Lower leg skin (tissue), 4 donors: Measurements from ENCODE around the gene IFNE. TPM values are rescaled to one million over a fixed set of nuclear protein-coding genes. Genes with fewer than 3 reads are reported as not detected.

Experiments
- DNase-seq, 2 donors: peaks; one replicate each; pipeline ENCODE4 v3.0.0-alpha.2; 2019; ENCODE audit warnings: low spot score in 2 of 2
- H3K4me3 ChIP-seq: fragments of 200-600 bp; sonication (generic); 2 replicates; pipeline ENCODE4 v1.5.1; 2017; ENCODE audit warnings: mild to moderate bottlenecking, low read depth; ENCODE audit not compliant: poor library complexity, severe bottlenecking
- CTCF ChIP-seq, 3 donors: fragments of 450-650 bp; IDR thresholded peaks; one replicate each; pipeline ENCODE4 v1.5.1; 2016; ENCODE audit warnings: antibody characterized with exemption in 3 of 3, mild to moderate bottlenecking in 3 of 3, moderate library complexity in 2 of 3
- POLR2A ChIP-seq, 2 donors: fragments of 450-650 bp; IDR thresholded peaks; one replicate each; pipeline ENCODE4 v1.6.1; 2016 to 2017; ENCODE audit warnings: antibody characterized with exemption in 2 of 2, mild to moderate bottlenecking in 1 of 2, moderate library complexity in 1 of 2
- WGBS, 2 donors: methylation state at CpG; one replicate each; pipeline ENCODE4 v1.1.5; 2018; 5-methylcytosine and 5-hydroxymethylcytosine counted together
- intact Hi-C: fragments of 100-400 bp; cut with DNase I; formaldehyde crosslinking; loops from one replicate; pipeline ENCODE4 v1.15.0; 2023; ENCODE audit warnings: low total_unique reads
- total RNA-seq, 4 donors: library from RNA; depleted of rRNA; stranded (reverse); fragments of >200 nt; gene quantifications; one replicate each; pipeline ENCODE4 v1.1.0, GENCODE V29; 2016

Gene IFNE
- not detected for total RNA-seq

GRCh38 chr9:21482213-21482612 lies at the start of gene IFNE:
TSS of gene IFNE (minus strand) at chr9:21482313. CDS start at chr9:21481694, 619 bp downstream.
- 89 to 92% methylated on average over 2 of the region's 2 CpGs for WGBS, 2 donors

GRCh38 chr9:21528123-21528808 lies 46.2 kb upstream of the IFNE start:
- intact Hi-C loops = no loop called here
- no peak overlapping the region for H3K4me3 ChIP-seq
- WGBS, 2 donors = 76 to 81% methylated on average over 9 of the region's 9 CpGs
- no peak for TF ChIP-seq POLR2A (IDR thresholded peaks at IDR 0.05)
- TF ChIP-seq CTCF (IDR thresholded peaks at IDR 0.05) = no peak
- no peak for DNase-seq

More at GRCh38 chr9:21482213-21482612, at the start of gene IFNE:
- DNase-seq = no peak
- no peak for TF ChIP-seq POLR2A (IDR thresholded peaks at IDR 0.05)
- TF ChIP-seq CTCF (IDR thresholded peaks at IDR 0.05) = no peak
- intact Hi-C loops = no loop called here
- H3K4me3 ChIP-seq = no peak within 1 kb of the TSS

DNA sequence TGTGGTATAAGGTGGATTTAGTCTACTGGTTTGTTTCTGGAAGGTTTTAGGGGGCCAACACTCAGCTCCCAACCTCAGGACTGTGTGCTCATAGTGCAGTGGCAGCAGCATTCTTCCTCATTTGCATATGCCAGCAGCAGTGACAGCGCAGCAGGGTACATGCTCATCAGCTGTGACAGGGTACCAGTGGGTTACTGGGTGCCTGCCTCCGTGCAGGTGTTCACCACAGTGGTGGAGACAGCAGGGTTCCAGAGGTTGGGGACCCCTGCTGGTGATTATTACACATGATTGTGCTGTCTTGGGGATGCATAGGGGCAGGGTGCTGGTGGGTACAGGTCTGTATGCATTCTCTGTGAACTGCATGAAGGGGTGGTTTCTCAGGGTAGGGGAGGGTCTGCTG lies 45.5 kb upstream of the IFNE start:
- H3K4me3 ChIP-seq = no peak overlapping the region
- 81 to 82% methylated on average over 2 of the region's 2 CpGs for WGBS, 2 donors
- DNase-seq = no peak
- TF ChIP-seq POLR2A (IDR thresholded peaks at IDR 0.05) (no peak), CTCF (IDR thresholded peaks at IDR 0.05) (no peak)
- intact Hi-C loops = no loop called here

DNA sequence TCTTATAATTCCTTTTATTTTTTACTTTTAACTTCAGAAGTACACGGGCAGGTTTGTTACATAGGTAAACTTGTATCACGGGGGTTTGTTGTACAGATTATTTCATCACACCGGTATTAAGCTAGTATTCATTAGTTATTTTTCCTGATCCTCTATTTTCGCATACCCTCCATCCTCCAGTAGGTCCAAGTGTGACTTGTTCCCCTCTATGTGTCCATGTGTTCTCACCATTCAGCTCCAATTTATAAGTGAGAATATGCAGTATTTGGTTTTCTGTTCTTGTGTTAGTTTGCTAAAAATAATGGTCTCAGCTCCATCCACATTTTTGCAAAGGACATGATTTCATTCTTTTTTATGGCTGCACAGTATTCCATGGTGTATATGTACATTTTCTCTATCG lies 43.1 kb upstream of the IFNE start:
- DNase-seq = no peak
- no peak overlapping the region for H3K4me3 ChIP-seq
- no peak for TF ChIP-seq CTCF (IDR thresholded peaks at IDR 0.05)
- no peak for TF ChIP-seq POLR2A (IDR thresholded peaks at IDR 0.05)
- 91 to 94% methylated on average over 5 of the region's 5 CpGs for WGBS, 2 donors
- intact Hi-C loops = no loop called here

GRCh38 chr9:21524099-21524830 lies 42.2 kb upstream of the IFNE start:
- TF ChIP-seq CTCF (IDR thresholded peaks at IDR 0.05) (no peak), POLR2A (IDR thresholded peaks at IDR 0.05) (no peak)
- no peak for DNase-seq
- WGBS, 2 donors = 74 to 78% methylated on average over 2 of the region's 2 CpGs
- no peak overlapping the region for H3K4me3 ChIP-seq
- intact Hi-C loops = no loop called here
